Measurements from ENCODE around the gene NINL. TPM values are rescaled to one million over a fixed set of nuclear protein-coding genes. Genes with fewer than 3 reads are reported as not detected.

NINL gene
- total RNA-seq, 1 donor from 2014 or later = 5.0 TPM

- DNase-seq (ENCODE audit: low spot score) = no peak
Measured at GRCh38 chr20:25467441-25467840, 117.9 kb downstream of the NINL start.

- no peak for DNase-seq (ENCODE audit: low spot score)
Measured at GRCh38 chr20:25466846-25467245, 118.5 kb downstream of the NINL start.

GRCh38 chr20:25465243-25466135 is 119.8 kb downstream of the NINL start:
- DNase-seq (ENCODE audit: low spot score) = no peak

- DNase-seq (ENCODE audit: low spot score) = no peak
Measured at GRCh38 chr20:25464501-25465242, 120.7 kb downstream of the NINL start.

- peak; percentile 11 for DNase-seq (ENCODE audit: low spot score)
Measured at GRCh38 chr20:25461786-25462545, 123.4 kb downstream of the NINL start.

GRCh38 chr20:25461281-25461650 is 124.1 kb downstream of the NINL start:
- DNase-seq (ENCODE audit: low spot score) = peak; percentile 73

- peak; percentile 81 for DNase-seq (ENCODE audit: low spot score)
Measured at GRCh38 chr20:25460566-25461280, 124.6 kb downstream of the NINL start.

GRCh38 chr20:25459916-25460535 is 125.3 kb downstream of the NINL start:
- DNase-seq (ENCODE audit: low spot score) = peak; percentile 83

- peak; percentile 85 for DNase-seq (ENCODE audit: low spot score)
Measured at GRCh38 chr20:25459111-25459830, 126.1 kb downstream of the NINL start.

- peak; percentile 76 for DNase-seq (ENCODE audit: low spot score)
Measured at GRCh38 chr20:25457886-25458680, 127.2 kb downstream of the NINL start.

- DNase-seq (ENCODE audit: low spot score) = peak; percentile 67
Measured at GRCh38 chr20:25454153-25454900, 131.0 kb downstream of the NINL start.

- peak; percentile 55 for DNase-seq (ENCODE audit: low spot score)
Measured at GRCh38 chr20:25453035-25453810, 132.1 kb downstream of the NINL start.

GRCh38 chr20:25452333-25452732 is 133.0 kb downstream of the NINL start:
- peak; percentile 41 for DNase-seq (ENCODE audit: low spot score)

GRCh38 chr20:25447671-25448070 is 137.7 kb downstream of the NINL start:
- DNase-seq (ENCODE audit: low spot score) = peak; percentile 20

- peak; percentile 18 for DNase-seq (ENCODE audit: low spot score)
Measured at GRCh38 chr20:25444556-25444955, 140.8 kb downstream of the NINL start.

GRCh38 chr20:25439328-25439727 is 146.0 kb downstream of the NINL start:
- no peak for DNase-seq (ENCODE audit: low spot score)

GRCh38 chr20:25437153-25437581 is 148.2 kb downstream of the NINL start:
- no peak for DNase-seq (ENCODE audit: low spot score)

All from mesenteric fat pad (tissue), 1 donor.